Choroid plexus epithelial cell (primary cell): ENCODE measurements around the gene NTN4.
"Not testable (repeated sequence)": the region's sequence is repeated elsewhere in the genome, so short reads cannot be mapped to it uniquely, and the experiment has no call there.

Experiments
- DNase-seq: peaks from one replicate; pipeline ENCODE4 v3.0.0-alpha.2; 2010; ENCODE audit warnings: low read depth
- H3K4me3 ChIP-seq: 2 replicates; pipeline ENCODE4 v1.5.1; 2011; ENCODE audit warnings: low read depth, mild to moderate bottlenecking, control low read depth, low read length, moderate library complexity
- CTCF ChIP-seq: conservative IDR thresholded peaks from 2 replicates; pipeline ENCODE4 v1.5.1; 2011; ENCODE audit warnings: low read depth, mild to moderate bottlenecking, control low read depth, inconsistent platforms, low read length, moderate library complexity

NTN4 gene

GRCh38 chr12:95694136-95694535, 96.4 kb downstream of the NTN4 start:
- DNase-seq = no peak
- TF ChIP-seq CTCF = no peak

GRCh38 chr12:95693689-95694088, 96.9 kb downstream of the NTN4 start:
- DNase-seq = no peak
- H3K4me3 ChIP-seq = no peak overlapping the region
- TF ChIP-seq CTCF = no peak

More at GRCh38 chr12:95694136-95694535, 96.4 kb downstream of the NTN4 start:
- no peak overlapping the region for H3K4me3 ChIP-seq

GRCh38 chr12:95690861-95691635, 99.5 kb downstream of the NTN4 start:
- no peak overlapping the region for H3K4me3 ChIP-seq
- TF ChIP-seq CTCF = no peak
- no peak for DNase-seq

GRCh38 chr12:95687937-95688336, 102.6 kb downstream of the NTN4 start:
- no peak for TF ChIP-seq CTCF
- DNase-seq = no peak
- H3K4me3 ChIP-seq = no peak overlapping the region

GRCh38 chr12:95683418-95683817, 107.1 kb downstream of the NTN4 start:
- no peak for DNase-seq
- TF ChIP-seq CTCF = no peak
- no peak overlapping the region for H3K4me3 ChIP-seq

GRCh38 chr12:95681210-95681765, 109.3 kb downstream of the NTN4 start:
- no peak for TF ChIP-seq CTCF
- H3K4me3 ChIP-seq = no peak overlapping the region
- DNase-seq = no peak

- TF ChIP-seq CTCF = no peak
- no peak for DNase-seq
- no peak overlapping the region for H3K4me3 ChIP-seq
Measured at GRCh38 chr12:95678684-95679083, 111.9 kb downstream of the NTN4 start.

- not testable (repeated sequence) for H3K4me3 ChIP-seq, DNase-seq
Measured at GRCh38 chr12:95677782-95678181, 112.8 kb downstream of the NTN4 start.
